T-cell (primary cell): ENCODE measurements around the gene DHRS12. TPM values are rescaled to one million over a fixed set of nuclear protein-coding genes. Genes with fewer than 3 reads are reported as not detected.

Experiments used
- ATAC-seq, 4 experiments: fragments of 200-7000 bp in 3 of 4; fragments of 150-1000 bp in 1 of 4; cut with Tn5 transposase; replicated peaks in 1 of 4; 1 replicate in 3 of 4; 2 replicates in 1 of 4; pipeline ENCODE4 v1.10.0; 2021; ENCODE audit warnings: moderate library complexity in 3 of 4, mild to moderate bottlenecking in 2 of 4, moderate number of reproducible peaks in 1 of 4
- CTCF ChIA-PET, 2 donors: fragments of 300-600 bp; sonication (Branson Sonifier 250); formaldehyde crosslinking; loops; one replicate each; lab custom pipeline; 2022; ENCODE audit warnings: antibody characterized with exemption in 2 of 2; lab: Charles Lee
- POLR2A ChIA-PET, 2 donors: fragments of 300-600 bp; sonication (Branson Sonifier 250); formaldehyde crosslinking; loops; one replicate each; lab custom pipeline; 2022; ENCODE audit warnings: antibody characterized with exemption in 2 of 2; lab: Charles Lee
- DNase-seq, 35 experiments: peaks; one replicate each; pipeline versions ENCODE4 v3.0.0 to v3.0.0-alpha.2; 2013 to 2023
- H3K27ac ChIP-seq: one replicate; pipeline ENCODE4 v1.5.1; 2013; ENCODE audit warnings: low read length
- H3K27me3 ChIP-seq, 2 experiments: replicated peaks in 1 of 2; 1 replicate in 1 of 2; 2 replicates in 1 of 2; pipeline versions ENCODE4 v1.6.1 to v1.7.0; 2013; ENCODE audit warnings: low read length in 1 of 2, mixed read lengths in 1 of 2; ENCODE audit not compliant: control insufficient read depth in 2 of 2, insufficient read depth in 2 of 2; ENCODE audit errors: extremely low read depth in 1 of 2
- H3K36me3 ChIP-seq, 2 donors: 1 replicate in 1 of 2; 2 replicates in 1 of 2; pipeline versions ENCODE4 v1.6.1 to v1.7.0; 2013; ENCODE audit warnings: low read length in 1 of 2; ENCODE audit not compliant: control insufficient read depth in 2 of 2, insufficient read depth in 1 of 2; ENCODE audit errors: extremely low read depth in 1 of 2
- H3K4me1 ChIP-seq, 2 experiments: 1 replicate in 1 of 2; 2 replicates in 1 of 2; pipeline versions ENCODE4 v1.6.1 to v1.7.0; 2013; ENCODE audit warnings: low read length in 2 of 2, mixed read lengths in 1 of 2; ENCODE audit not compliant: insufficient read depth in 2 of 2, control insufficient read depth in 1 of 2; ENCODE audit errors: extremely low read depth in 1 of 2
- H3K4me3 ChIP-seq, 2 donors: 1 replicate in 1 of 2; 2 replicates in 1 of 2; pipeline versions ENCODE4 v1.5.1 to v1.7.0; 2013; ENCODE audit warnings: mild to moderate bottlenecking in 2 of 2, low read length in 1 of 2, moderate library complexity in 1 of 2; ENCODE audit not compliant: control insufficient read depth in 1 of 2; ENCODE audit errors: extremely low read depth in 1 of 2
- H3K9me3 ChIP-seq: 2 replicates; pipeline ENCODE4 v1.7.0; 2013
- H3K27ac Mint-ChIP-seq, 2 donors: one replicate each; pipeline ENCODE4 v1.8.0; 2020 to 2021; ENCODE audit warnings: mild to moderate bottlenecking in 2 of 2, mixed read lengths in 2 of 2
- H3K27me3 Mint-ChIP-seq, 2 donors: one replicate each; pipeline ENCODE4 v1.8.0; 2021 to 2022; ENCODE audit warnings: mixed read lengths in 2 of 2
- H3K36me3 Mint-ChIP-seq: one replicate; pipeline ENCODE4 v1.8.0; 2021; ENCODE audit warnings: mixed read lengths
- H3K4me1 Mint-ChIP-seq, 3 donors: one replicate each; pipeline ENCODE4 v1.8.0; 2020 to 2022; ENCODE audit warnings: mixed read lengths in 3 of 3, mild to moderate bottlenecking in 1 of 3
- H3K4me3 Mint-ChIP-seq, 3 donors: one replicate each; pipeline ENCODE4 v1.8.0; 2020 to 2022; ENCODE audit warnings: mild to moderate bottlenecking in 3 of 3, mixed read lengths in 3 of 3, moderate library complexity in 3 of 3
- H3K9me3 Mint-ChIP-seq, 3 donors: one replicate each; pipeline ENCODE4 v1.8.0; 2020 to 2022; ENCODE audit warnings: mixed read lengths in 3 of 3
- WGBS: methylation state at CpG from one replicate; pipeline ENCODE4 v1.1.5; 2013; ENCODE audit warnings: missing lambda C conversion rate; ENCODE audit not compliant: insufficient coverage; 5-methylcytosine and 5-hydroxymethylcytosine counted together
- total RNA-seq, 35 experiments: library from RNA in 6 of 35; stranded (reverse) in 6 of 35; fragments of 120-200 nt in 1 of 35; gene quantifications; one replicate each; pipeline versions ENCODE4 v1.2.1 to v1.2.4 and lab custom pipeline; 2013 to 2026

Gene DHRS12, protein sequence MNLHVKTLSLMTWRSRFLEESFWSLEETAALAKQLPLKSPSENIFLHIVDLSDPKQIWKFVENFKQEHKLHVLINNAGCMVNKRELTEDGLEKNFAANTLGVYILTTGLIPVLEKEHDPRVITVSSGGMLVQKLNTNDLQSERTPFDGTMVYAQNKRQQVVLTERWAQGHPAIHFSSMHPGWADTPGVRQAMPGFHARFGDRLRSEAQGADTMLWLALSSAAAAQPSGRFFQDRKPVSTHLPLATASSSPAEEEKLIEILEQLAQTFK
- total RNA-seq: 10 to 100 TPM; 18.1 to 27.8 (median 21.7) TPM
- 22.0 TPM for total RNA-seq (2013)
- 0.97 to 13.2 (median 8.0) reads per million in 29 experiments for total RNA-seq (lab: John Stamatoyannopoulos, UW)

DNA sequence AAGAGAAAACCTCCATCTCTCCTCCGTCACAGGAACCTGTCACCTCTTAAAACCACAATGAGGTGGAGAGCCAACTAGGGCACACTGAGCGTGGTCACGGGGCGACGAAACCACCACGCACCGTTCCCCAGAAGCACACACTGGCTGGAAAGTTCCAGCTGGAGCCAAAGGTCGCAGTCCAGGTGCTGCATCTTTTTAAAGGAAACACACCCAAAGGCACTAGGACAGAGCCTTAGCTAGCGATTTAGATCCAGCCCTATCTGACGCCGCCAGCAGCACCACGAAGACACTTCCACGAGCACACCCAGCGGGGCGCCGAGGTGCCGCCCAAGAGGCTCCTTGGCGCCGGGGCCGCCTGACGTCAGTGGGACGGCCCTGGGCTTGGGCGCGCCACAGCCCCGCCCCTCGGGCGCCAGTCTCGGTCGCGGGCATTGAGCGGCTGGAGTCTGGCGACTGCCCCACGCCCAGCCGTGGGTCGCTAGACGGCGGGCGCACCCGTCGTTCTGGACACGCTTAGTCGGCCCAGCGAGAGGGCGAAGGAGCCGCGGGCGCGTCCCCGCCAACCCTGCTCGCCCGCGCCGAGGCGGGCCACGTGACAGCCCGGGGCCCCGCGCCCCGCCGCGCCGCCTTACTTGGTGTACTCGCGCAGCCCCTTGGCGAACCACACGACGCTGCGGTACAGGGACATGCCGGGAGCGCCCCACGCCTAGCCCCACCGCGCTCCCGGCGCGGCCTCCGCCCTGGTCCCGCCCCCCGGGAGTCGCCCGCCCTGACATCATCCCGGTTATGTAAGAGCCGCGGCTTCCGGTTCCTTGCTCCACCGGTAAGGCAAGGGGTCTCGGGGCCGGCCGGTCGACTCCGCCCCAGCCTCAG, at the start of gene DHRS12:
DHRS12 (minus strand) TSS at position 742 of the 873 bp plus-strand sequence. CDS start 4,504 bp downstream, outside the sequence.
- Histone ChIP-seq H3K4me1 (peaks cover 18 to 38% of the 10 kb centered on the region in 2 experiments), H3K27ac (peak within 1 kb of the TSS; percentile 100), H3K36me3 (peaks cover 0 to 2% of the 10 kb centered on the region in 2 donors), H3K27me3 (no peaks in the 10 kb centered on the region), H3K4me3 (peak within 1 kb of the TSS; percentile 80 to 86), H3K9me3 (no peaks in the 10 kb centered on the region)
- peaks cover 5% of the 10 kb centered on the region for H3K36me3 Mint-ChIP-seq
- no peaks in the 10 kb centered on the region for H3K27me3 Mint-ChIP-seq
- under 1% methylated on average over 91 of the region's 91 CpGs for WGBS
- DNase-seq: peak; percentile 78 to 94 (median 84)
- peaks cover 57 to 62% (median 59%) of the 10 kb centered on the region in 3 donors for H3K4me1 Mint-ChIP-seq
- ATAC-seq: peak; percentile 76 to 91 (median 86)
- ChIA-PET CTCF (interaction anchor here (1.0 to 1.6 kb wide), 3 partner anchors 12 to 339 kb away, joined by 3 to 4 read pairs (median 3); no protein-coding TSS in a partner anchor), POLR2A (interaction anchor here in 1 of 2 donors (1.0 to 2.4 kb wide), 5 partner anchors 22 to 360 kb away, joined by 5 to 31 read pairs (median 12); partner anchors contain the start of gene INTS6)
- peak within 1 kb of the TSS; percentile 88 to 94 (median 91) for H3K4me3 Mint-ChIP-seq
- H3K9me3 Mint-ChIP-seq: no peaks in the 10 kb centered on the region
- peak within 1 kb of the TSS; percentile 99 for H3K27ac Mint-ChIP-seq

DNA sequence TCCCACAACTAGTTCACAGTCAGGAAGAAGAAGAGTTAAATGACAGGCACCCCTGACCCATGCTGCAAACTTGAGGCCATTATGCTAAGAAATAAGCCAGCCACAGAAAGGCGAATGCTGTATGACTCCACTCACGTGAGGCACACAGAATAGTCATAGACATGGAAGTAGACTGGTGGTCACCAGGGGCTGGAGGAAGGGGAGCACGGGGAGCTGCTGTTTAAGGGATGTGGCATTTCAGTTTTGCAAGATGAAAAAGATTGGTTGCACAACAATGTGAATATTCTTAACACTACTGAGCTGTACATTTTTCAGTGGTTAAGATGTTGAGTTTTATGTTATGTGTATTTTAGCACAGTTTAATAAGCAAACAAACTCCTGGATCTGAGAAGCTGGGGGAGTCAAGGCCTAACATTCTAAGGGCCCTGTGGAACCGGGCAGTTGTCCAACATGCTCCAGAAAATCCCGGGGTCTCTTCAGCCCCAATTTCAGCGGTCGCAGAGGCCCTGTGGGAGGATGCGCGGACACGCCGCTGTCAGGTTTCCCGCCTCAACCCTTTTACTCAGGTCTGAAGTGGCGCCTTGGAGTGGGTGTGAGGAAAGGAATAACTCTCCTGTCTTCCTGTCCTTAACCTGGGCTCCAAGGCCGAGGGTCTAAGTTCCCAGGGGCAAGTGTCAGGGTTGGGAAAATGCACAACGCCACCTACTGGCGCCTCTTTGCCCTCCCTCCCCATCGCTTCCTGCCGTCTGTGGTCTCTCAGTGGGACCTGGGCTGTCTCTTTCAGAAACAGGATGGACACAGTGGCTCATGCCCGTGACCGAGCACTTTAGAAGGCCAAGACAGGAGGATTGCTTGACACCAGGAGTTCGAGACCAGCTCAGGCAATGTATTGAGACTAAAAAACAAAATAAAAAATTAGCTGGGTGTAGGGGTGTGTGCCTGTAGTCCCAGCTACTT, 45.5 kb upstream of the DHRS12 start:
- POLR2A ChIA-PET: no interaction called here

DNA sequence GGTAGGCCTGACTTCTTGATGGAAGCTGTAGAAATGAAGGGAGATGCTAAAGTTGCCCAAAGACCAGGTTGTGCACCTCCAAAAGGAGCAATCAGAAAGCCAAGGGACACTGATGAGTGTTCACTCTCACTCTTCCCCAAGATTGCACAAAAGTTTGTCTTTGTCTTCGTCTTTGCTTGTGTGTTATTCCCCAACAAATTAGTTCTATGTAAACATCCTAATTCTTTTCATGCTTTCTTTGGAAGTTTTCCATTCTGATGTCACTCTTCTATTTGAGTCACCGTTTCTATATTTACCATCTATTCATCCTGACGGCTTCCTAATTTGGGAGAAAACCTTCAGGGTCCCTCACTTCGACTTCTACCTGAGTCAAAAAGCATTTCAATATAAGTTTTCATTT, 44.7 kb upstream of the DHRS12 start:
- Histone ChIP-seq H3K9me3 (no peaks in the 10 kb centered on the region), H3K36me3 (no peaks in the 10 kb centered on the region), H3K4me1 (peaks cover 0 to 6% of the 10 kb centered on the region in 2 experiments), H3K4me3 (no peak overlapping the region), H3K27me3 (peaks cover 0 to 15% of the 10 kb centered on the region in 2 experiments), H3K27ac (no peak overlapping the region)
- no peaks in the 10 kb centered on the region for H3K36me3 Mint-ChIP-seq
- no peak overlapping the region for H3K4me3 Mint-ChIP-seq
- CTCF ChIA-PET: interaction anchor here (0.6 to 1.3 kb wide), 2 partner anchors 33 to 35 kb away, joined by 3 read pairs; no protein-coding TSS in a partner anchor
- no peak for ATAC-seq
- POLR2A ChIA-PET: no interaction called here
- peaks cover 11 to 12% of the 10 kb centered on the region in 2 donors for H3K27me3 Mint-ChIP-seq
- WGBS: 89% methylated on average over 1 of the region's 4 CpGs
- no peak overlapping the region for H3K27ac Mint-ChIP-seq
- H3K9me3 Mint-ChIP-seq: no peaks in the 10 kb centered on the region
- DNase-seq: no peak
- H3K4me1 Mint-ChIP-seq: peaks cover 8 to 12% (median 9%) of the 10 kb centered on the region in 3 donors

More for the DNA sequence above, 45.5 kb upstream of the DHRS12 start:
- 70% methylated on average over 9 of the region's 21 CpGs for WGBS
- Histone ChIP-seq H3K27ac (no peak overlapping the region), H3K36me3 (no peaks in the 10 kb centered on the region), H3K27me3 (peaks cover 0 to 15% of the 10 kb centered on the region in 2 experiments), H3K9me3 (no peaks in the 10 kb centered on the region), H3K4me1 (peaks cover 0 to 6% of the 10 kb centered on the region in 2 experiments), H3K4me3 (no peak overlapping the region)
- H3K4me3 Mint-ChIP-seq: no peak overlapping the region
- no peaks in the 10 kb centered on the region for H3K9me3 Mint-ChIP-seq
- H3K36me3 Mint-ChIP-seq: no peaks in the 10 kb centered on the region
- H3K27me3 Mint-ChIP-seq: peaks cover 10 to 11% of the 10 kb centered on the region in 2 donors
- CTCF ChIA-PET: interaction anchor here (0.6 to 1.9 kb wide), 3 partner anchors 15 to 35 kb away, joined by 3 to 5 read pairs (median 3); no protein-coding TSS in a partner anchor
- H3K4me1 Mint-ChIP-seq: peaks cover 8 to 10% (median 9%) of the 10 kb centered on the region in 3 donors
- H3K27ac Mint-ChIP-seq: no peak overlapping the region
- DNase-seq: peak in 12 of 35 experiments; percentile 8 to 58 (median 22)
- peak in 1 of 4 experiments; percentile 56 for ATAC-seq

DNA sequence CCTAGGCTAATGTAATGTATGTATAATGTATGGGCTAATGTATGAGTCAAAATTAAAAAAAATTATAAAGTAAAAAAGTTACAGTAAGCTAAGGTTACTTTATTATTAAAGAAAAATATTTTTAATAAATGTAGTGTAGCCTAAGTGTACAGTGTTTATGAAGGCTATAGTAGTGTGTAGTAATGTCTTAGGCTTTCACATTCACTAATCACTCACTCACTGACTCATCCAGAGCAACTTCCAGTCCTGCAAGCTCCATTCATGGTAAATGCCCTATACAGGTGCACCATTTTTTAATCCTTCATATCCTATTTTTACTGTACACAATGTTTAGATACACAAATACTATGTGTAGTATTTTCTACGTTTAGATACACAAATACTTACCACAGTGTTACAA, 42.8 kb upstream of the DHRS12 start:
- no peak for ATAC-seq
- Histone ChIP-seq H3K9me3 (no peaks in the 10 kb centered on the region), H3K4me1 (peaks cover 0 to 6% of the 10 kb centered on the region in 2 experiments), H3K27ac (no peak overlapping the region), H3K36me3 (no peaks in the 10 kb centered on the region), H3K4me3 (no peak overlapping the region), H3K27me3 (peaks cover 0 to 10% of the 10 kb centered on the region in 2 experiments)
- H3K9me3 Mint-ChIP-seq: no peaks in the 10 kb centered on the region
- CTCF ChIA-PET: interaction anchor here (0.6 to 1.6 kb wide), 3 partner anchors 12 to 1929 kb away, joined by 3 to 4 read pairs (median 4); no protein-coding TSS in a partner anchor
- H3K27me3 Mint-ChIP-seq: peaks cover 5 to 12% of the 10 kb centered on the region in 2 donors
- H3K4me3 Mint-ChIP-seq: no peak overlapping the region
- no peaks in the 10 kb centered on the region for H3K36me3 Mint-ChIP-seq
- peaks cover 8 to 12% (median 9%) of the 10 kb centered on the region in 3 donors for H3K4me1 Mint-ChIP-seq
- POLR2A ChIA-PET: no interaction called here
- no peak overlapping the region for H3K27ac Mint-ChIP-seq
- DNase-seq: no peak
- no CpG with 5 or more reads among the region's 1 CpG for WGBS

DNA sequence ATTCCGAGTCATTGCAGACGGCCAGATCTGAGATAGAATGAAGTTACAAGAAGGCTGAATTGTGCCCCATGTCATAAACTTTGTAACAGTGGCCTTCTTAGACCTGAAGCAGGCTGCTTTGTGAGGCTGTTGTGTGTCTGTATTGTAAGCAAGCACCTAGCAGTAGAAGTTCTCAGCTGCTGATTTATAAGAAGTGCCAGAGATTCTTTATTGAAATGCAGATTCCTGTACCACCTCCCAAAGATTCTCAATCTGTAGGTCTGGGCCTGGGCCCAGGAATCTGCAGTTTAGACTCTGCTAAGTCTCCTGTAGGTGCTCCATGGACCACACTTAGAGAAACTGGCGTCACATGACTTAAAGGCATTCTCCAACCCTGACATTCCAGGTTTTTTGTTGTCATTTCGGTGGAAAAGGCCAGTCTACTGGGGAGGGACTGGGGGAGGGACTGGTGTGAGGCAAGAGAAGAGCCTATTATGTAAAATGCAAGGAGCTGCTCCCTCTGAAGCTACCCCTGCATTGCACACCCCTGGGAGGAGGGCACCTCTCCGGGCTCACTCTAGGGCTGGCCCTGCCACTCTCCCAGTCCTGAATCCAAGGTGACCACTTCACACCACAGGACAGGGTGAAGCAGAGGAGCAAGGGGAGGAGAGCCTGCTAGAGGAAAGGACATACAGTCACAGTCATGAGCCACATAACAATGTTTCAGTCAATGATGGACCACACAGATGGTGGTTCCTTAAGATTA, 41.8 kb upstream of the DHRS12 start:
- Histone ChIP-seq H3K4me1 (peaks cover 0 to 6% of the 10 kb centered on the region in 2 experiments), H3K4me3 (no peak overlapping the region), H3K27ac (no peak overlapping the region), H3K36me3 (no peaks in the 10 kb centered on the region), H3K27me3 (peaks cover 0 to 10% of the 10 kb centered on the region in 2 experiments), H3K9me3 (no peaks in the 10 kb centered on the region)
- ATAC-seq (no peak), DNase-seq (no peak)
- Mint-ChIP-seq H3K27ac (no peak overlapping the region), H3K27me3 (peaks cover 0 to 9% of the 10 kb centered on the region in 2 donors), H3K9me3 (no peaks in the 10 kb centered on the region), H3K4me3 (no peak overlapping the region), H3K36me3 (no peaks in the 10 kb centered on the region), H3K4me1 (peaks cover 8 to 12% (median 9%) of the 10 kb centered on the region in 3 donors)
- CTCF ChIA-PET: interaction anchor here (0.6 to 1.6 kb wide), 5 partner anchors 13 to 269 kb away, joined by 3 to 8 read pairs (median 3); no protein-coding TSS in a partner anchor
- 94% methylated on average over 2 of the region's 5 CpGs for WGBS
- POLR2A ChIA-PET: interaction anchor here in 1 of 2 donors (0.6 kb wide), 1 partner anchor 1924 kb away, joined by 4 read pairs; no protein-coding TSS in a partner anchor
